ENCODE measurements around the gene ASPSCR1. TPM values are rescaled to one million over a fixed set of nuclear protein-coding genes. Genes with fewer than 3 reads are reported as not detected.

The ASPSCR1 gene
- total RNA-seq, 4 donors from 2014 or later, result 11.7 to 24.4 (median 18.6) TPM

DNA sequence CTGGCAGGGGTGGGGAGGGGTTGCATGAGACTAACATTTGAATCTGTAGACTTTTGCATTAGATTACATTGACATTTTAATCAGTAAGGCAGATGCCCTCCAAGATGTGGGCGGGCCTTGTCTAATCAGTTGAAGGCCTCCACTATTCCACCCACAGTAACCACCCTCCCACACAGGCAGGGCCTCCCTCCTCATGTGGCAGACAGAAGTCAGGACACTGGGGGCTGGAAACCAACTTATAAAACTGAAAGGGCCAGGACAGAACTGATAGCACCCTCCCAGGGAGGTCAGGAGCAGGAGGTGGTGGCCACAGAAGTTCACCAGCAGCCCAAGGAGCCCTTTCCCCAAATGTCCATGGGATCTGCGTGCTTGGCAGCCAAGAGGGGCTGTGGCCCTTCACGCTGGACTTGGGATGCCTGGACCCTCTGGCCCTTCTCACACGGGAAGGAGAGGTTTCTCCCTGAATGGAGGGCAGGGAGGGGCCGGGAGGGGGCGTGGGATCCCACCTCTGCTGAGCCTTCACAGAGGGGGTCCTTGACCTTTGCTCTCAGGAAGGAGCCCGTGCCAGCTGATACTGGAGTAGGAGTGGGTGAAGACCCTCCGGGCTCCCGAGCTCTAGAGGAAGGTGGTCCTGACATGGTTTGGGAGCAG is 45.0 kb upstream of the ASPSCR1 start:
- Histone ChIP-seq H3K4me1 (peaks cover 0 to 27% (median 16%) of the 10 kb centered on the region in 3 donors), H3K9me3 (no peaks in the 10 kb centered on the region), H3K27ac (no peak overlapping the region), H3K27me3 (peaks cover 27% of the 10 kb centered on the region), H3K4me3 (no peak overlapping the region), H3K36me3 (no peaks in the 10 kb centered on the region)
- no peak for ATAC-seq
- WGBS, 2 donors (ENCODE audit: low coverage in 1 of 2), result no CpG with 5 or more reads among the region's 9 CpGs
- TF ChIP-seq POLR2A (IDR thresholded peaks at IDR 0.05), result no peak
- TF ChIP-seq EP300 (IDR thresholded peaks at IDR 0.05), result no peak
- TF ChIP-seq, protein P1, sequence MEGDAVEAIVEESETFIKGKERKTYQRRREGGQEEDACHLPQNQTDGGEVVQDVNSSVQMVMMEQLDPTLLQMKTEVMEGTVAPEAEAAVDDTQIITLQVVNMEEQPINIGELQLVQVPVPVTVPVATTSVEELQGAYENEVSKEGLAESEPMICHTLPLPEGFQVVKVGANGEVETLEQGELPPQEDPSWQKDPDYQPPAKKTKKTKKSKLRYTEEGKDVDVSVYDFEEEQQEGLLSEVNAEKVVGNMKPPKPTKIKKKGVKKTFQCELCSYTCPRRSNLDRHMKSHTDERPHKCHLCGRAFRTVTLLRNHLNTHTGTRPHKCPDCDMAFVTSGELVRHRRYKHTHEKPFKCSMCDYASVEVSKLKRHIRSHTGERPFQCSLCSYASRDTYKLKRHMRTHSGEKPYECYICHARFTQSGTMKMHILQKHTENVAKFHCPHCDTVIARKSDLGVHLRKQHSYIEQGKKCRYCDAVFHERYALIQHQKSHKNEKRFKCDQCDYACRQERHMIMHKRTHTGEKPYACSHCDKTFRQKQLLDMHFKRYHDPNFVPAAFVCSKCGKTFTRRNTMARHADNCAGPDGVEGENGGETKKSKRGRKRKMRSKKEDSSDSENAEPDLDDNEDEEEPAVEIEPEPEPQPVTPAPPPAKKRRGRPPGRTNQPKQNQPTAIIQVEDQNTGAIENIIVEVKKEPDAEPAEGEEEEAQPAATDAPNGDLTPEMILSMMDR (IDR thresholded peaks at IDR 0.05), result no peak
- no peak for TF ChIP-seq POLR2AphosphoS5 (IDR thresholded peaks at IDR 0.05)

DNA sequence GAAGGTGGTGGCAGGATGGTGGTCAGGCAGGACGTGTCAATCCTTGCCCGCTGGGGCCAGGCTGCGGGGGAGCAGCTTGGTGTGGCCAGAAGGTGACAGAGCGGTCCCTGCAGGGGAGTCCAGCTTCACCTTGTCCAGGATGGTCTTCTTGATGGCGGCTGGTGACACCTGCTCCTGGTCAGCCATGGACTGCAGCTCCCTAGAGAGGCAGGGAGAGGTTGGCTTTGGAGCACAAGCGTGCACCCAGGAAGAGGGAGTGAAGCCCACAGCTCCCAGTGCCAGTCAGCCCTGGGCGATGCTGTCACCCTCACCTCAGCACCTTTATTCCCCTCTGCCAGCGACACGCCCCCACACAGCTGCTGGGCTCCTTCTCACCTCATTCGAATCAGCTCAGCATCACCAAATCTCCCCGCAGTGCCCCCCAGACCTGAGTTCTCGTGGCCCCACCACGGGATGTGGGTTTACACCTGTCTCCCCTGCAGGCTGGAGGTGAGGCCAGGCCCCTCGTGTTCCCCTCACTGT is 44.2 kb upstream of the ASPSCR1 start:
- H3K27me3 ChIP-seq, result peaks cover 25% of the 10 kb centered on the region
- TF ChIP-seq POLR2A (IDR thresholded peaks at IDR 0.05), result no peak
- TF ChIP-seq, protein P1 (IDR thresholded peaks at IDR 0.05), result no peak
- TF ChIP-seq POLR2AphosphoS5 (IDR thresholded peaks at IDR 0.05), result no peak
- no peak for TF ChIP-seq EP300 (IDR thresholded peaks at IDR 0.05)
- no peak overlapping the region for H3K27ac ChIP-seq
- no peak overlapping the region for H3K4me3 ChIP-seq
- ATAC-seq, result no peak
- no peaks in the 10 kb centered on the region for H3K9me3 ChIP-seq
- H3K4me1 ChIP-seq, result peaks cover 0 to 28% (median 16%) of the 10 kb centered on the region in 3 donors
- H3K36me3 ChIP-seq, result no peaks in the 10 kb centered on the region
- WGBS, 2 donors (ENCODE audit: low coverage in 1 of 2), result 83% methylated on average over 6 of the region's 14 CpGs; no CpG with 5 or more reads in 1 of the 2 donors

DNA sequence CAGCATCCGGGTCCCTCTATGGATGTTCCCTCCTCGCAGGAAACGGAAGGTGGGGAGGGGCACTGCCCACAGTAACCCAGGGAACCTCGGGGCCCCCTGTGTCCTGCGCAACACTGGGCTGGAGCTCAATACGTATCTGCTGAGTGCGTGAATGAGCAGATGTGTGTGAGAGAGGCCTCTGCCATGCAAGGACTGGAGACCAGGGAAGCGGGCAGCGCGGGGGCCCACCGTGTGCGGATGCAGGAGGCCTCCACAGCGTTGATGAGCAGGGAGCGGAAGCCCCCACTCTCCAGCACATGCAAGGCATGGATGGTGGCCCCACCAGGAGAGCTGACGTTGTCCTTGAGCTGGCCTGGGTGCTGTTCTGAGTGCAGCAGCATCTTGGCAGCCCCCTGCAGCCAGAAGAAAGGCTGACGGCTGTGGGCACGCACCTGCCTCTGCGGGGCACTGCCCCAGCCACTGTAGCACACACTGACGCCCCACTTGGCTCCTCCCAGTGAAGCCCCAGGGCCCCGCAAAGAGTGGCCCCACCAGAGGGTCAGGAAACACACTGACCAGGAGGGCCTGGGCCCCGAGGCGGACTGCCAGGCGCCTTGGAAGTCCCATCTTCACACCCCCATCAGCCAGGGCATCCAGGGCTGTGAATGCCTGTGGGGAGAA is 43.2 kb upstream of the ASPSCR1 start:
- no peak for TF ChIP-seq EP300 (IDR thresholded peaks at IDR 0.05)
- TF ChIP-seq POLR2AphosphoS5 (IDR thresholded peaks at IDR 0.05), result no peak
- TF ChIP-seq POLR2A (IDR thresholded peaks at IDR 0.05), result no peak
- TF ChIP-seq, protein P1 (IDR thresholded peaks at IDR 0.05), result no peak
- Histone ChIP-seq H3K27ac (no peak overlapping the region), H3K4me1 (peaks cover 0 to 19% (median 10%) of the 10 kb centered on the region in 3 donors), H3K27me3 (peaks cover 15% of the 10 kb centered on the region), H3K36me3 (no peaks in the 10 kb centered on the region), H3K9me3 (no peaks in the 10 kb centered on the region), H3K4me3 (no peak overlapping the region)
- WGBS, 2 donors (ENCODE audit: low coverage in 1 of 2), result 60% methylated on average over 2 of the region's 23 CpGs; no CpG with 5 or more reads in 1 of the 2 donors
- ATAC-seq, result no peak

DNA sequence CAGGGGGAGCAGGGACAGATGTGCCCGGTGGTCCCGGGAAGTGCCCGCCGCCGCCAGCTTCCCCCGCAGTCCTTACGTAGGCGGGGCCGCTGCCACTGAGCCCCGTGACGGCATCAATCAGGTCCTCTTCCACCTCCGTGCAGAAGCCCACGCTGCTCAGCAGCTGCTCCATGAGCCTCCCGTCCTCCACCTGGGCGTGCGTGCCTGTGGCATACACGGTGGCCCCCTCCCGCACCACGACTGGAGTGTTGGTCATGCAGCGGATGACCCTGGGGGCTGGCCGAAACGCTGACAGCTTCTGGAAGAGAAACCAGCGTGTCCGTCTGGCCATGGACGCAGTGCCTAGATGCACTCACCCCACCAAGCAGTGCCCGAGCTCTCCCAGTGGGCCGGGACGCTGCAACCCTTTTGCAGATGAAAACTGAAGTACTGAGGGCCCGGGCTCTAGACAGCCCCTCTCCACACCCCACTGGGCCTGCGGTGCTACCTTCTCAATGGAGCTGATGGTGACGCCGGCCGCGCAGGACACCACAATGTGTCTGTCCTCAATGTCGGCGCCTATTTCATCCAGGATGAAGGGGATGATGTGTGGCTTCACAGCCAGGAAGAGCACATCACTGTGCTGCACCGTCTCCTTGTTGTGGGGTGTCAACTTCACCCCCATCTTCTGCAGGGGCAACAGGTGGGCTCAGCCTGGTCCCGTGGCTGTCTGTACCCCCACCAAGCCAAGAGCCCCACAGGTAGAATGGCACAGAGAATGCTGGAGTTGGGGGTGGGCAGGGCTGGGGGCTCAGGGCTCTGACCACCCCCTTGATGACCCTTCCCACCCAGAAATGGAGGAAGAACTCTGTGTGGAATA is 42.4 kb upstream of the ASPSCR1 start:
- 90% methylated on average over 4 of the region's 38 CpGs; no CpG with 5 or more reads in 1 of the 2 donors for WGBS, 2 donors (ENCODE audit: low coverage in 1 of 2)
- peaks cover 18% of the 10 kb centered on the region for H3K27me3 ChIP-seq
- peaks cover 0 to 27% (median 10%) of the 10 kb centered on the region in 3 donors for H3K4me1 ChIP-seq
- H3K4me3 ChIP-seq, result no peak overlapping the region
- H3K36me3 ChIP-seq, result no peaks in the 10 kb centered on the region
- TF ChIP-seq POLR2A (IDR thresholded peaks at IDR 0.05) (no peak), EP300 (IDR thresholded peaks at IDR 0.05) (no peak), POLR2AphosphoS5 (IDR thresholded peaks at IDR 0.05) (no peak)
- TF ChIP-seq, protein P1 (IDR thresholded peaks at IDR 0.05), result no peak
- no peak for ATAC-seq
- H3K27ac ChIP-seq, result no peak overlapping the region
- H3K9me3 ChIP-seq, result no peaks in the 10 kb centered on the region

Measured in gastroesophageal sphincter (tissue), 4 donors.